IMR-90 (cell line): ENCODE measurements around the gene CCNI2. TPM values are rescaled to one million over a fixed set of nuclear protein-coding genes. Genes with fewer than 3 reads are reported as not detected.

Source experiments
- ATAC-seq: fragments of 200-7000 bp; cut with Tn5 transposase; 2 replicates; pipeline ENCODE4 v1.9.1; 2020; ENCODE audit warnings: low read depth, mild to moderate bottlenecking, moderate library complexity
- BruUV-seq: library from RNA; stranded (reverse); fragments of 400-500 nt; replicated peaks from 2 replicates; lab custom pipeline; 2021; lab: Mats Ljungman, UMichigan
- CTCF ChIA-PET: fragments of 300-600 bp; formaldehyde crosslinking; extraction: SDS; loops from one replicate; lab custom pipeline; 2021; ENCODE audit warnings: antibody characterized with exemption; lab: Yijun Ruan, JAX
- POLR2A ChIA-PET: fragments of 300-600 bp; sonication (Branson Sonifier 250); formaldehyde crosslinking; loops from one replicate; lab custom pipeline; 2022; ENCODE audit warnings: antibody characterized with exemption; ENCODE audit not compliant: unreplicated experiment; lab: Charles Lee
- DNase-seq: peaks from one replicate; pipeline ENCODE4 v3.0.0; 2013
- H2AFZ ChIP-seq: replicated peaks from 2 replicates; pipeline ENCODE3; 2013; ENCODE audit warnings: low read length, mild to moderate bottlenecking; ENCODE audit not compliant: poor library complexity
- H2AK5ac ChIP-seq: 2 replicates; pipeline ENCODE4 v1.6.1; 2013; ENCODE audit warnings: low read depth, low read length, inconsistent platforms
- H2AK9ac ChIP-seq: replicated peaks from 2 replicates; pipeline ENCODE3; 2013; ENCODE audit warnings: mild to moderate bottlenecking, low read depth, low read length, moderate library complexity; ENCODE audit not compliant: poor library complexity
- H2BK120ac ChIP-seq: 2 replicates; pipeline ENCODE4 v1.6.1; 2013; ENCODE audit warnings: low read depth, low read length, inconsistent platforms
- H2BK15ac ChIP-seq: 3 replicates; pipeline ENCODE4 v1.6.1; 2013; ENCODE audit warnings: low read depth, low read length, inconsistent platforms
- H2BK20ac ChIP-seq: 2 replicates; pipeline ENCODE4 v1.6.1; 2013; ENCODE audit warnings: low read depth, mild to moderate bottlenecking, inconsistent platforms, low read length, moderate library complexity
- H2BK5ac ChIP-seq: 2 replicates; pipeline ENCODE4 v1.6.1; 2013; ENCODE audit warnings: mild to moderate bottlenecking, low read depth, low read length, inconsistent platforms; ENCODE audit not compliant: poor library complexity, severe bottlenecking
- H3K14ac ChIP-seq: replicated peaks from 2 replicates; pipeline ENCODE4 v1.6.1; 2013; ENCODE audit warnings: low read depth, low read length, inconsistent platforms
- H3K18ac ChIP-seq: 2 replicates; pipeline ENCODE4 v1.6.1; 2013; ENCODE audit warnings: low read depth, low read length, control low read depth
- H3K23ac ChIP-seq: 2 replicates; pipeline ENCODE4 v1.6.1; 2013; ENCODE audit warnings: low read depth, low read length, inconsistent platforms
- H3K27ac ChIP-seq: 2 replicates; pipeline ENCODE4 v1.5.1; 2013; ENCODE audit warnings: mild to moderate bottlenecking, control low read depth, low read length; ENCODE audit not compliant: insufficient read depth
- H3K27me3 ChIP-seq: 2 replicates; pipeline ENCODE4 v1.6.1; 2013; ENCODE audit warnings: low read length; ENCODE audit not compliant: control insufficient read depth, insufficient read depth
- H3K36me3 ChIP-seq: 2 replicates; pipeline ENCODE4 v1.6.1; 2013; ENCODE audit warnings: low read length, mixed read lengths; ENCODE audit not compliant: control insufficient read depth, insufficient read depth
- H3K4ac ChIP-seq: 2 replicates; pipeline ENCODE4 v1.6.1; 2013; ENCODE audit warnings: low read depth, low read length, inconsistent platforms
- H3K4me1 ChIP-seq: 2 replicates; pipeline ENCODE4 v1.6.1; 2013; ENCODE audit warnings: low read length, mixed read lengths; ENCODE audit not compliant: control insufficient read depth, insufficient read depth
- H3K4me2 ChIP-seq: 2 replicates; pipeline ENCODE4 v1.6.1; 2013; ENCODE audit warnings: low read depth, mild to moderate bottlenecking, control low read depth, low read length, moderate library complexity
- H3K4me3 ChIP-seq: 2 replicates; pipeline ENCODE4 v1.5.1; 2013; ENCODE audit warnings: low read depth, mild to moderate bottlenecking, control low read depth, low read length, moderate library complexity; ENCODE audit not compliant: insufficient read depth
- H3K56ac ChIP-seq: 2 replicates; pipeline ENCODE4 v1.6.1; 2013; ENCODE audit warnings: low read length, inconsistent platforms; ENCODE audit not compliant: insufficient read depth; ENCODE audit errors: extremely low read depth
- H3K79me1 ChIP-seq, 2 experiments: 2 replicates each; pipeline ENCODE4 v1.6.1; 2013; ENCODE audit warnings: low read length in 2 of 2, inconsistent platforms in 1 of 2, low read depth in 1 of 2
- H3K9ac ChIP-seq: 2 replicates; pipeline ENCODE4 v1.6.1; 2013; ENCODE audit warnings: low read depth, low read length, control low read depth
- H3K9me1 ChIP-seq: 2 replicates; pipeline ENCODE4 v1.6.1; 2013; ENCODE audit warnings: low read length, inconsistent platforms; ENCODE audit not compliant: insufficient read depth
- H3K9me3 ChIP-seq: 2 replicates; pipeline ENCODE4 v1.6.1; 2013; ENCODE audit warnings: low read length; ENCODE audit not compliant: control insufficient read depth, insufficient read depth
- H4K20me1 ChIP-seq: 2 replicates; pipeline ENCODE4 v1.6.1; 2013; ENCODE audit warnings: low read length, inconsistent platforms; ENCODE audit not compliant: insufficient read depth
- H4K5ac ChIP-seq: 2 replicates; pipeline ENCODE4 v1.6.1; 2013; ENCODE audit warnings: mild to moderate bottlenecking, low read depth, low read length, control low read depth
- H4K8ac ChIP-seq, 2 experiments: 2 replicates each; pipeline ENCODE4 v1.6.1; 2013; ENCODE audit warnings: low read depth in 2 of 2, low read length in 2 of 2, control low read depth in 1 of 2, inconsistent platforms in 1 of 2
- H4K91ac ChIP-seq: 2 replicates; pipeline ENCODE4 v1.6.1; 2013; ENCODE audit warnings: low read depth, low read length, inconsistent platforms; ENCODE audit not compliant: insufficient read depth
- BHLHE40 ChIP-seq: fragments of 150-350 bp; IDR thresholded peaks from 2 replicates; pipeline ENCODE4 v1.6.1; 2016; ENCODE audit warnings: mild to moderate bottlenecking, low read depth, low read length
- CTCF ChIP-seq: conservative IDR thresholded peaks from 2 replicates; pipeline ENCODE4 v1.5.1; 2012; ENCODE audit warnings: mild to moderate bottlenecking, low read depth, low read length, improper control_type of control experiment
- RCOR1 ChIP-seq: IDR thresholded peaks from 2 replicates; pipeline ENCODE4 v1.6.1; 2012; ENCODE audit warnings: mild to moderate bottlenecking, low read length, improper control_type of control experiment; ENCODE audit not compliant: insufficient replicate concordance
- RFX5 ChIP-seq: IDR thresholded peaks from 2 replicates; pipeline ENCODE4 v1.8.0; 2012; ENCODE audit warnings: low read depth, mild to moderate bottlenecking, low read length, moderate library complexity
- WGBS, 2 experiments: methylation state at CpG; one replicate each; pipeline versions ENCODE4 v1.1.5 to v1.1.7; 2013; ENCODE audit warnings: missing lambda C conversion rate in 2 of 2; ENCODE audit not compliant: insufficient read length in 1 of 2; ENCODE audit errors: extremely low coverage in 2 of 2; 5-methylcytosine and 5-hydroxymethylcytosine counted together
- dilution Hi-C: fragments of 300-500 bp; cut with HindIII; formaldehyde crosslinking; loops from one replicate; pipeline ENCODE4 v1.14.3; 2018; ENCODE audit warnings: low sequenced_read_pairs; ENCODE audit not compliant: unreplicated experiment
- in situ Hi-C: fragments of 300-500 bp; cut with MboI; formaldehyde crosslinking; loops from 3 replicates; pipeline ENCODE4 v1.14.3; 2019; ENCODE audit warnings: low sequenced_read_pairs, inconsistent platforms, mixed read lengths
- intact Hi-C: fragments of 100-400 bp; cut with micrococcal nuclease; formaldehyde crosslinking; loops from 2 replicates; pipeline ENCODE4 v1.10.0; 2022
- polyA plus RNA-seq, 3 experiments: library from polyadenylated mRNA; depleted of rRNA; stranded (reverse); fragments of >200 nt; gene quantifications; 2 replicates each; pipeline ENCODE4 v1.2.3, GENCODE V29; 2012; ENCODE audit warnings: low replicate concordance in 1 of 3
- total RNA-seq: library from RNA; depleted of rRNA; stranded (reverse); fragments of >200 nt; gene quantifications from 2 replicates; pipeline ENCODE4 v1.2.3, GENCODE V29; 2012
- TF ChIP-seq, protein P1 (sequence below): fragments of 150-350 bp; IDR thresholded peaks from 2 replicates; pipeline ENCODE4 v1.6.1; 2016; ENCODE audit warnings: low read depth, mild to moderate bottlenecking, low read length, moderate library complexity, borderline replicate concordance

CCNI2 gene
- total and polyA plus RNA-seq, 2 of the 4 experiments (the other 2 are of a cell fraction): not detected

DNA sequence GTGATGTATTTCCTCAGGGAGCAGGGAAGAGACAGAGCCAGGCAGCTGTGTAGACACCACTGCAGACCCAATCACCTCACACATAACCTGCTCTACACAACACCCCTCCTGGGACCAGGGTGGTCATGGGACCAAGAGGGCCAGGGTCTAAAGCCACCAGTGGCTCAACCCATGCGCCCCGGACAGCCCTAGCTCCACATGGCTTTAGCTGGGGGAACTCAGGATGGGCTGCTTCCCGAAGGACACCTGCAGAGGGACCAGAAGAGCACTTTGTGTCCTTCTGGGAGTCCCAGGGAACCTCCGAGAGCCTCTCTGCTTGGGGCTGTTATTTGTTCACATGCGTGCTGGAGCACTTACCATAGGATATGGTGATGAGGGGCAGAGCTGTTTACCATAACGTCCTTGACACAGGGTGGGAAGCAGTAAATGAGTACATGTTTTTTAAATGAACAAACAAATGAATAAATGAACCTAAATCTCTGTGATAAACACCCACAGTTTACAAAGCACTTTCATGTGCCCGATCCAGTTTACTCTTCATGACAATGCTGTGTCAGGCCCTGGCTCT lies 17.5 kb downstream of the CCNI2 start:
- no peak overlapping the region for H2AK5ac ChIP-seq
- no peak overlapping the region for H2BK15ac ChIP-seq
- no peak overlapping the region for H3K27ac ChIP-seq
- H3K56ac ChIP-seq: no peak overlapping the region
- 100% methylated on average over 1 of the region's 7 CpGs; no CpG with 5 or more reads in 1 of the 2 experiments for WGBS, 2 experiments
- peaks cover 26 to 50% of the 10 kb centered on the region in 2 experiments for H3K79me1 ChIP-seq
- peaks cover 24% of the 10 kb centered on the region for H4K20me1 ChIP-seq
- H2AFZ ChIP-seq: no peak overlapping the region
- no peak overlapping the region for H3K4ac ChIP-seq
- POLR2A ChIA-PET: no interaction called here
- TF ChIP-seq RFX5 (no peak), RCOR1 (no peak), BHLHE40 (no peak), CTCF (no peak)
- TF ChIP-seq, protein P1, sequence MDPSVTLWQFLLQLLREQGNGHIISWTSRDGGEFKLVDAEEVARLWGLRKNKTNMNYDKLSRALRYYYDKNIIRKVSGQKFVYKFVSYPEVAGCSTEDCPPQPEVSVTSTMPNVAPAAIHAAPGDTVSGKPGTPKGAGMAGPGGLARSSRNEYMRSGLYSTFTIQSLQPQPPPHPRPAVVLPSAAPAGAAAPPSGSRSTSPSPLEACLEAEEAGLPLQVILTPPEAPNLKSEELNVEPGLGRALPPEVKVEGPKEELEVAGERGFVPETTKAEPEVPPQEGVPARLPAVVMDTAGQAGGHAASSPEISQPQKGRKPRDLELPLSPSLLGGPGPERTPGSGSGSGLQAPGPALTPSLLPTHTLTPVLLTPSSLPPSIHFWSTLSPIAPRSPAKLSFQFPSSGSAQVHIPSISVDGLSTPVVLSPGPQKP: no peak
- no peaks in the 10 kb centered on the region for H3K27me3 ChIP-seq
- H2BK20ac ChIP-seq: no peak overlapping the region
- H3K14ac ChIP-seq: no peak overlapping the region
- intact Hi-C loops (no loop called here), dilution Hi-C loops (no loop called here), in situ Hi-C loops (no loop called here)
- no peak for ATAC-seq
- H3K18ac ChIP-seq: no peak overlapping the region
- peaks cover 13% of the 10 kb centered on the region for H3K4me1 ChIP-seq
- H3K9ac ChIP-seq: no peak overlapping the region
- H4K8ac ChIP-seq: no peak overlapping the region
- no peak overlapping the region for H2BK5ac ChIP-seq
- no peaks in the 10 kb centered on the region for H3K9me3 ChIP-seq
- H2AK9ac ChIP-seq: no peak overlapping the region
- H4K5ac ChIP-seq: no peak overlapping the region
- H3K9me1 ChIP-seq: peaks cover 30% of the 10 kb centered on the region
- H3K4me3 ChIP-seq: no peak overlapping the region
- H3K36me3 ChIP-seq: peaks cover 45% of the 10 kb centered on the region
- DNase-seq: no peak
- no peak overlapping the region for H3K4me2 ChIP-seq
- BruUV-seq: no TSS peak
- H2BK120ac ChIP-seq: no peak overlapping the region
- H4K91ac ChIP-seq: no peak overlapping the region
- H3K23ac ChIP-seq: no peak overlapping the region
- CTCF ChIA-PET: interaction anchor here (0.6 to 1.4 kb wide), 3 partner anchors 9 to 274 kb away, joined by 3 to 4 read pairs (median 3); partner anchors contain the start of gene IRF1
